Renal cortex interstitium (tissue), 15 donors: Measurements from ENCODE around the gene BMP6. TPM values are rescaled to one million over a fixed set of nuclear protein-coding genes. Genes with fewer than 3 reads are reported as not detected.
A peak's percentile ranks its signal among the peaks of the same experiment; 100 is the strongest.

Experiments
- DNase-seq, 11 donors: peaks; one replicate each; pipeline ENCODE4 v3.0.0-alpha.2; 2013; ENCODE audit warnings: low read depth in 9 of 11, low spot score in 4 of 11; ENCODE audit errors: extremely low read depth in 1 of 11
- long read RNA-seq, 16 experiments: transcript quantifications; one replicate each; lab custom pipeline, GENCODE V29; 2026
- polyA plus RNA-seq, 3 donors: library from polyadenylated mRNA; unstranded; fragments of 120-200 nt; gene quantifications; one replicate each; pipeline ENCODE4 v1.2.1, GENCODE V29; 2013; ENCODE audit not compliant: insufficient read length in 3 of 3

BMP6 gene
- polyA plus RNA-seq = 1 to 10 TPM; 6.8 to 8.4 (median 7.4) TPM
- long read RNA-seq, donor 1, partial matches to known transcripts = 42 of 44 reads
- long read RNA-seq, donor 1, other reads (novel, unspliced or antisense) = 0 of 44 reads
- long read RNA-seq, donor 2 = 0 reads
- long read RNA-seq, donor 3, partial matches to known transcripts = 0 of 1 reads
- long read RNA-seq, donor 3, other reads (novel, unspliced or antisense) = 0 of 1 reads
- long read RNA-seq, donor 4, partial matches to known transcripts = 169 of 169 reads
- long read RNA-seq, donor 4, other reads (novel, unspliced or antisense) = 0 of 169 reads
- long read RNA-seq, donor 5 = 0 reads
- long read RNA-seq, donor 6, partial matches to known transcripts = 0 of 4 reads
- long read RNA-seq, donor 6, other reads (novel, unspliced or antisense) = 0 of 4 reads
- long read RNA-seq, donor 7, partial matches to known transcripts = 0 of 1 reads
- long read RNA-seq, donor 7, other reads (novel, unspliced or antisense) = 0 of 1 reads
- long read RNA-seq, donor 8 = 0 reads
- long read RNA-seq, donor 9, partial matches to known transcripts = 0 of 1 reads
- long read RNA-seq, donor 9, other reads (novel, unspliced or antisense) = 0 of 1 reads
- long read RNA-seq, donor 10, partial matches to known transcripts = 43 of 43 reads
- long read RNA-seq, donor 10, other reads (novel, unspliced or antisense) = 0 of 43 reads
- long read RNA-seq, donor 11, partial matches to known transcripts = 88 of 89 reads
- long read RNA-seq, donor 11, other reads (novel, unspliced or antisense) = 0 of 89 reads
- long read RNA-seq, donor 12, partial matches to known transcripts = 0 of 1 reads
- long read RNA-seq, donor 12, other reads (novel, unspliced or antisense) = 0 of 1 reads
- long read RNA-seq, donor 13 = 0 reads
- long read RNA-seq, donor 14, partial matches to known transcripts = 186 of 188 reads
- long read RNA-seq, donor 14, other reads (novel, unspliced or antisense) = 0 of 188 reads
- long read RNA-seq, donor 15 = 0 reads
- long read RNA-seq, donor 16, transcript BMP6-201 (7 exons, 2,780 nt) = major isoform, 5 of 201 reads
- long read RNA-seq, donor 16, partial matches to known transcripts = 159 of 201 reads
- long read RNA-seq, donor 16, other reads (novel, unspliced or antisense) = 37 of 201 reads

DNA sequence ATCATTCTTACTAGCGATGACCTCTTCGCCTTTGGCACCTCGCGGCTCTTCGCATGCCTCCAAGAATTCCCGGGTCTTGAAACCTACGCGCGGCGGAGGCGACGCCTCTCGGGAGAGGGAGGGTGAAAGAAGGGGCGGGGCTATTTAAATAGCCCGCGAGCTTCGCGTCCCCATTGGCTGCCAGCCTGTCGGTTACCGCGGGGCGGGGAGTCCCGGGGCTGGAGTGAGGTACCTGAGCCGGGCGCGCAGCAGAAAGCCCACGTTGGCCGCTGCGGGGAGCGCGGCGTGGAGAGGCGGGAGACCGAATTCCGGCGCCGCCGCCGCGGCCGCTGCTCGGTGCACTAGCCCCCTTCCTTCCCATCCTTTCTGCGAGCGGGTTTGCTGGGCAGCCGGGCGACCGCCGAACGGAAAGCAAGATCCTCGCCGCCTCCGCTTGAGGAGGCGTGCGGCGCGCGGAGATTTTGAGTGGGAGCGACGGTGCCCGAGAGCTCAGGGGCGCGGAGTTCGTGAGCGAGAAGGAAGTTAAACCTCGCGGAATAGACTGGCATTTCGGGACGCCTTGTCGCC is at the start of gene BMP6:
Gene BMP6 (plus strand): TSS at position 251 of the 567 bp plus-strand sequence. CDS start 857 bp downstream, outside the sequence.
- DNase-seq = peak; percentile 63 to 87 (median 80)

DNA sequence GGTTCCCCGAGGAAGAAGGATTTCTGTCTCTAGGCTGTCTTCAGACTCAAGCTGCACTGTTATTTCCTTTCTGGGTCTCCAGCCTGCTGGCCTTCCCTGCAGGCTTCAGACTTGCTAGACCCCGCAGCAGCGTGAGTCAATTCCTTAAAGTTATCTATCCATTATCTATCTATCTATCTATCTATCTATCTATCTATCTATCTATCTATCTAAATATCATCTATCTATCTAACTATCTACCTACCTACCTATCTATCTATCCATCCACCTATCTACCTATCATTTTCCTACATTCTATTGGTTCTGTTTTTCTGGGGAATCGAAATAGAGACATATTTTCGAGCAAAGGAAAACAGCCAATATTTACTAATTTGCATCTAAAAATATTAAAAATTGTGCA is 48.7 kb upstream of the BMP6 start:
- no peak for DNase-seq

DNA sequence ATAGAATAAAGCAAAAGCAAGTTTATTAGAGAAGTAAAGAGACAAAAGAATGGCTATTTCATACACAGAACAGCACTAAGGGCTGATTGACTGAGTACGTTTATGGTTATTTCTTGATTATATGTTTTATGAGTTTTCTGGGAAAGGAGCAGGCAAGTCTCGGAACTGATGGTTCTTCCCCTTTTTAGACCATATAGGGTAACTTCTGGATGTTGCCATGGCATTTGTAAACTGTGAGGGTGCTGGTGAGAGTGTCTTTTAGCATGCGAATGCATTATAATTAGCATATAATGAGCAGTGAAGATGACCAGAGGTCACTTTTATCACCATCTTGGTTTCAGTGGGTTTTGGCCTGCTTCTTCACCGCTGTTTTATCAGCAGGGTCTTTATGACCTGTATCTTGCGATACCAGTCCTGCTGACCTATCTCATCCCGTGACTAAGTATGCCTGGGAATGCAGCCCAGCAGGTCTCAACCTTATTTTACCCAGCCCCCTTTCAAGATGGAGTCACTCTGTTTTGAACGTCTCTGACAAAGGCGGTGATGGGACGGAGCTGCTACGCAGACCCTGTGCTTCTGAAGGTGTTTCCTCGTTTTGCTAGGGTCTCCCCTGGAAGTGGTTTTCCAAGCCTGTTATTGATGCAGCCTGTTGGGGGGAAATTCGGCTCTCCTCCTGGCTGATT is 45.4 kb upstream of the BMP6 start:
- DNase-seq = no peak

DNA sequence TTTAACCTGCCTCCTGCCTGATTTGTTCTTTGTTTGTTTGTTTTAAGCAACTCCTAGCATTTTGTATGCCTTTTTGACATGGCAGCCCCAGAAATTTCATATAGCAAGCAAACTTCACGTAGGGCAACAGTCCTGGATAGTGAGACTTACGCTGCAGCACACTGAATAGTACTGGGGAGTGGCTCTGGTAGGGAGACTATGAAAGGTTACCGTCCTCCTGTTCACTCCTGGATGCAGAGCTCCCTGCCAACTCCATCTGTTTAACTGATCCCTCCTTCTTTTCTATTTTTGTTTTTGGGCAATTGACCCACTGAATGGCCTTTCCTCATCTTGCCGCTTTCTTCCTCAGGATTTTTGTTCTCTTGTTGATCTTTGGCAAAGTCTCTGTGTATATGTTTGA is 44.5 kb upstream of the BMP6 start:
- DNase-seq = no peak

DNA sequence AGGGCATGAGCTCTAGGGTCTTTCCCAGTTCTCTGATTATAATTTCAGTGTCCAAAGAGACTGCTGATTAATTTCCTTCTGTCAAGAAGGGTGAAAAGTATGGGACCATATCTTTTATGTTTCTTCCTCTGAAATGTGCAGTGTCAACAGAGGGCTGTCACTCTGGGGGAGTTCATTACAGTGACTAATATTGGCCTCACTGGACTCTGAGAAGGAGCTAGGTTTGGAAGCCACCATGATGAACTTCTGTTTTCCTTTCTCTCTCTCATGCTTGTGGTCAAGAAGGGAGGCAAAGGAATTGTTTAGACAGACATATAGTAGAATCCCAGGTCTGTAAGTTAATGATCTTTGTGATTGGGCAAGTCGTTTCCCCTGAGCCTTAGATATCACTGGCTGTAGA is 41.8 kb upstream of the BMP6 start:
- no peak for DNase-seq

DNA sequence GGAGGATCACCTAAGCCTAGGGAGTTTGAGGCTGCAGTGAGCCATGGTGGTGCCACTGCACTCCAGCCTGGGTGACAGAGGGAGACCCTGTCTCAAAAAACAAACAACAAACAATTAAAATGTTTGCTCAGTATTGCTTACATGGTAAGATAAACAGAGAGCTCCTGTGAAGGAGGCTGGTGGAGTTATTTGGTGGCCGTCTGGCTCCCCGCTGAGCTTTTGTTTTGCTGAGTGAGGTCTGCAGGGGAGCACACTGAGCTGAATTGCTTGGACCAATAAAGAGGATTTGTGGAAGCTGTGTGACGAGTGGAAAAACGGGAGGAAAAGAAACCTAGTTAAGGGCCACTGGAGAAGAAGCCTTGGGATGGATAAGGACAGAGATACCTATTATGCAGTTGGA is 41.1 kb upstream of the BMP6 start:
- no peak for DNase-seq

DNA sequence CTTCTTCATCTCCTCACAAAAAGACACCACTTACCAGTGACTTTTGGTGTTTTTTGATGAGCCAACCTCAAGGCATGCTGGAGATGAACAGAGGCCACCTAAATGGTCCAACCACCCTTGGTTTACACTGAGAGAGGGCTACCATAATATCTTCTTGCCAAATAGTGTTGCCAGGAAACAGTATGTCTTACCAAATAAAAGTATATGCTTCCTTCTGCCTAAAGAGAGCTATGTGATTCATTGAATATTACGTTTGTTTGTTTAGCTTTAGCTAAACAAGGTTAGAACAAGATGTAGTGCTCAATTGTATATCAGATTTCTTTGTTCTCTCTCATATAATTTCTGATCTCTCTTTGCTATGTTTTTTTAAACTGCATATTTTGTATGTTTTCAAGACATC is 40.6 kb upstream of the BMP6 start:
- no peak for DNase-seq

DNA sequence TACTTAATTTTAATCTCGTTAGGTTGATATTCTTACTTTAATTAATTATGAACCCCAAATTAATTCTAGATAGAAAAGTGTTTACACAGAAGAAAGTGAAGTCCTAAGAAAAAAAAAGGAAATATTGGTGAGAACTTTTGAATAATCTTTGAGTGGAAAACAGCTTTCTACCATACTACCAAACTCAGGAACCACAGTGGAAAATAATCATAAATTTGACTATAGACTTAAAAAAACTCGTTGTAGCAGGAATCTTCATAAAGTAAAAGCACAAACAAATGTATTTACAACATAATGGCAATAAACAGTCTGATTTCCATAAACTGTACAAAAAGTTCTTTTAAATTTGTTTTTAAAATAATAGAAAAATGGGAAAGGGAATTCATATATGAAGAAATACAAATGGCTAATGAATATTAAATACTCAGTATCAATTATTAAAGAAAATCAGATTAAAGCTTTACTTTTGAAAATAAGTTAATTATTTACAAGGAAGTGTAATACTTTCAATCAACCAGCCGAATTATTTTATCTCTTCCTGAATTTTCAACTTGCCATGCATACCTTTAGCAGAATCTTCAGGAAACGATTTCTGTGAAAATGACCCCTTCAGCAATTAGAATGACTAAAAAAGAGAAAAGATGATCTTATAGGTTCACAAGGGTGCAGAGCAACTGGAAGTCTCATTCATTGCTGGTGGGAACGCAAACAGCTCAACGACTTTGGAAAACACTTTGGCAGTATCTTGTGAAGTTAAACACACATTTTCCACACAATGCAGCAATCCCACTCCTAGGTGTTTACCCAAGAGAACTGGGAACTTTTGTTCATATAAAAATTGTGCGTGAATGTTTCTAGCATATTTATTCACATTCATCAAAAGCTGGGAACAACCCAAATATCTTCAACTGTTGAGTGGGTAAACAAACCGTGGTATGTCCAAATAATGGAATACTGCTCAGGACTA is 38.5 kb upstream of the BMP6 start:
- no peak for DNase-seq

DNA sequence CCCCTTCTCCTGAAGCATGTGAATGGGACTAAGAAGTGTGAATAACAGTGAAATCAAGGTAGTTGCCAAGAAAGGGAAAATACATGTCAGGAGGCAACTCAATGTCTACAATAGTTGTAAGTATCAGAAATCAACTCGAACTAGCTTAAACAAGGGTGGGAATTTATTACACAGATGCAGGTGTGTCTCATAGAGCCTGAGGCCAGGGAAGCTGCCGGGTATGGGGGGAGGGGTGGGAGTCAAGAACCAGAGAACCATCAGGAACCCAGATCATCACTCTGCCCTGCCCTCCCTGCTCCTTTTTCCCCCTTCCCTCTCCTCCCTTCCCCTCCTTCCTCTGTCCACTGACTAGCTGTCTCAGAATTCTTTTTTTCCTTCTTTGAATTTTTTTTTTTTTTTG is 34.9 kb upstream of the BMP6 start:
- DNase-seq = no peak

DNA sequence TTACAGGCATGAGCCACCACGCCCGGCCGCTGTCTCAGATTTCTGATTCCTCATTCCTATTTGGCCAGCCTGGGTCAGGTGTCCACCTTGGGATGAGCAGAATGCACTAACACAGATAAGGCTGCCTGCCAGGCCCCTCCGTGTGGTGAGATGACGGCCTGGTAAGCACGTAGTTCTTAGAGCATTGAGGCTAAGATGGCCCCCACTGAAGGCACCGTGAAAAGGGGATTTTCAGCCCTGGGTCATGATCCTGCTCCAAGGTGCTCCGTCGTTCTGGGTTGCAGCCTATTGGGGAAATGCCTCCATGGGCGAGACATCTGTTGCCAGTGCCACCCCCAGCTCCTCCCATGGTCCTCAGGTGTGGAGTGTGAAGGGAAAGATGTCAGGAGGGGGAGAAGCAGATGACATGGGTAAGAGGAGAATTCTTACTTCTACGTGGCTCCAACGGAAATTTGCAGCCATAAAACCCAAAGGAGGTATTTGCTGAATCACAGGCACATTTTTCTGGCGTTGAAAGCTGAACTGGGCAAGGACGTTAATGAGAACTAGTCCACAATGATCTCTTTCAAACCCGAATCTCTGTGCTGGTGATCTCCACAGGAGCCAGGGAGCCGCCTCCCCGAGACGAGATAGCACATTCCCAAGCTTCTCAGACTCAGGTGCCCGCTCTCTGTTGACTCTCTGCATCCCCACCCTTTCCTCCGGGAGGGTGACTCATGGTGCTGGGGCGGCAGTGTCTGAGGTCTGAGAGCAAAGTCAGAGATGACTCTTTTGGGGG is 34.0 kb upstream of the BMP6 start:
- DNase-seq = no peak

DNA sequence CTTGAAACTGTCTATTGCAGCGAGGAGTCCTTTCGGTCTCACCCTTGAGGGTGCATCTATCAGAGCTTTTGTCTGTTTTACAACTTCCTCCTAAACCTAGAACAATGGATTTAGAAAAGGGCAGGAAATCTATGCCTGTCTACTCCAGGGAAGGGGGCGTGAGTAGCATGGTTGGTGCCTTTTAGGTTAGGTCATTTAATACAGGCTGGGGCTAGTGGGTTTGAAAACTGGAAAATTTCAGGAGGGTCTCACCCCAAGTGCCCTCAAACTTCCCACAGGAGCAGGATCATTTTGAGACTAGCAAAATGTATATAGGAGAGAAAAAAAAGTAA is 33.5 kb upstream of the BMP6 start:
- DNase-seq = no peak

DNA sequence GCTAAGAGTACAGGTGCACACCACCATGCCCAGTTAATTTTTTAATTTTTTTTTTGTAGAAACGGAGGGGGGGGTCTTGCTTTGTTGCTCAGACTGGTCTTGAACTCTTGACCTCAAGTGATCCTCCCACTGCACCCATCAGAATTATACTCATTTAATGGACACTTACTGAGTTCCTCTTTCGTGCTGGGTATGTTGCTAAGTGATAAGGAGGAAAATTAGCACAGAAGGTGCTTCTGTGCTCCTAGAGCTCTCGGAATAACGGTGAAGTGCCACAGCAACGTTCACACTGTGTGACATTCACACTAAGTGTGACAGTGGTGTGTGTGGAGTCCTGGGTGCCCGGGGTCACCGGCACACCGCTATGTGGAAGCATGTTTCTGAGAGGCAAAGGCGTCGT is 32.1 kb upstream of the BMP6 start:
- no peak for DNase-seq

DNA sequence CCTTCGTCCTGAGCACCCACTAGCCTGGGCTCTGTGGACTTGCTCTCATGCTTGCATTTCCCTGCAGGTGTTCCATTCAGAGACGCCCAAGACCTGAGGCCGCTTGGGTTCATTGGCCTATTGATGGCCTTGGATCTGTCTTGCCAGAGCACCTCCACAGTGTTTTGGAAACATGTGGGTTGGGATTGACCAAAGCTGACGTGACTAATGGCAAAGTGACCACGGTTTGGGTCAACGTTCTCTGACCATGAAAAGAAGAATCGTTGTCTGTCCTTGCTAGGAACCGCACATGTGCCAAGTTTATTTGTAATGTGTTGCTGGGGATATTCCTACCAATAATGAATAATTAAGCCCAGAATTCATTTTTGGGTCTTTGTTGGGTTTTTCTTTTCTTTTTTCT is 29.8 kb upstream of the BMP6 start:
- DNase-seq = no peak

DNA sequence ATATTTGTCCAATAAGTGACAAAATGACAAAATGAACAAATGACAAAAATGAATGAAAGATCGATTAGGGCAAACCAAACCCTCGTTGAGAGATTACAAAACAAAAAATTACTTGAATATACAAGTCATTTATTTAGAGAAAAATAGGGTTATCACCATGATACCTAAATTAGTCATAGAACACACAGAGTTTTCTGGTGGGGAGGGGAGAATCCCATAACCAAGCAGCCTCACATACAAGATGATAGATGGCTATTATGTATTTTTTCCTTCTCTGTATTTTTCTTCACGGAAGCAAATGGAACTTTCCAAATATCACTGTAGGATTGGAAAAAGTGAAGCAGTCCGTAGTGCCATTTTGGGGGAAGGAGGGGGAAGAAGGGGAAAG is 28.5 kb upstream of the BMP6 start:
- no peak for DNase-seq

DNA sequence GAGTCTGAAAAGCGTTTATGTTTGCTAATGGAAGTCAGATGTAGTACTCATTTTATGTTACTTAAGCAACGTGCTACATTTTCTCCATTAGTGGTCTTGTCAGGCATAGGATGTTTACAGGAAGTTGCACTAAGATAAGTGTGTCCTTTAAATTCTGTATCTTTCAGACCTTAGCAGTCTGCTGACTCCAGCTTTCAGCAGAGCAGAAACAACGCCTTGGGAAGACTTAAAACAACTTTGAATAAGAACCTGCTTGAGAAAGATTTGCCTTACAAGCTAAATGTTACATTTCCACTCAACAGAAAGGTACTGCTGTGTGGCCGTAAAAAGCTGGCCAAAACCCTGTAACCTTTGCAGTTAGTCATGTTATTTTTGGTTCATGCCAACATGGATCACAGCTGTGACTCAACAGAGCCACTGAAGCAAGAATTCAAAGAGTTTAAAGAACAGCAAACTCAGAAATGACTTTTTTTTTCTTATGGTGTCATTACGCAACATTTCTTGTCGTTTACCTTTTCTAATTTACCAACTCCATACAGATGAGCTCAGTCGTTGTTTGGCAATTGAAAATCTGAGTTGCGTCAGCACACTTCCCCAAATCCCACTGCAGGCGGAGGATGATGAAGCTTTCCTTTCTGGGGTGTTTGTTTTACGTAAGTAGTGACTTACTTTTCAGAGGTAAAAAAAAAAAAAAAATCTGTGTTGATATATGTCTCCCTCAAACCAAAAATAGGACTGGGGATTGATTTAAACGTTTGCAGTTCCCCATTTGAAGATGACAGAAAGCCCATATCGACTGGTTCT is 27.9 kb upstream of the BMP6 start:
- no peak for DNase-seq

DNA sequence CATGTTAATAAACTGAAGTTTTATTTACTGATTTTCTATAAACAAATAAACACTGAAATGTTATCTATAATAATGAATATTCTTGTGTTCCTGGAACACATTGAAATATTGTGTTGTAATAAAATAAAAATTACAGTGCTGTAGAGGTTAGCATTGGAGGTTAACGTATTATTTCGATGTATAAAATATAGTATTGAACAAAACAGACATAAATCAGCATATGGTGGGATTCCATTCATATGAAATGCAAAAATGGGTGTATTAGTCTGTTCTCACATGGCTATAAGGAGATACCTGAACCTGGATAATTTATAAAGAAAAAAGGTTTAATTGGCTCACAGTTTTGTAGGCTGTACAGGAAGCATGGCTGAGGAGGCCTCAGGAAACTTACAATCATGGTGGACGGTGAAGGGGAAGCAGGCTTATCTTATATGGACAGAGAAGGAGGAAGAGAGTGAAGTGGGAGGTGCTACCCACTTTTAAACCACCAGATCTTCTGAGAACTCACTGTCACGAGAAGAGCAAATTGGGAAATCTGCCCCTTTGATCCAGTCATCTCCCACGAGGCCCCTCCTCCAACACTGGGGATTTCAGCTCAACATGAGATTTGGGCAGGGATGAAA is 24.6 kb upstream of the BMP6 start:
- no peak for DNase-seq
